ENCODE results near the gene SESN2. TPM values are rescaled to one million over a fixed set of nuclear protein-coding genes. Genes with fewer than 3 reads are reported as not detected.

Gene SESN2
- total RNA-seq, 3 donors from 2014 or later (not counting 1 experiment from before 2014, with no cell fraction given): 21.0 to 30.3 (median 27.1) TPM

- no peaks in the 10 kb centered on the region for H3K9me3 Mint-ChIP-seq
- Histone ChIP-seq H3K4me3 (ENCODE audit: low read length) (no peak overlapping the region), H3K27me3 (ENCODE audit: control insufficient read depth, insufficient read depth, low read length) (no peaks in the 10 kb centered on the region), H3K36me3 (ENCODE audit: control insufficient read depth, insufficient read depth, low read length) (no peaks in the 10 kb centered on the region), H3K4me1 (ENCODE audit: control insufficient read depth, insufficient read depth, low read length) (peaks cover under 1% of the 10 kb centered on the region), H3K9me3 (ENCODE audit: control insufficient read depth, insufficient read depth, low read length) (no peaks in the 10 kb centered on the region), H3K27ac (ENCODE audit: low read length) (no peak overlapping the region)
- no peaks in the 10 kb centered on the region for H3K27me3 Mint-ChIP-seq (ENCODE audit: low read depth in 2 of 2)
- ATAC-seq (no peak), DNase-seq (no peak)
- WGBS (ENCODE audit: insufficient coverage): 93% methylated on average over 8 of the region's 8 CpGs
- intact Hi-C loops (cut with micrococcal nuclease): no loop called here
- no peaks in the 10 kb centered on the region for H3K4me1 Mint-ChIP-seq
- no peaks in the 10 kb centered on the region for H3K36me3 Mint-ChIP-seq
- no peak overlapping the region for H3K4me3 Mint-ChIP-seq
- no peak overlapping the region for H3K27ac Mint-ChIP-seq
- TF ChIP-seq, protein P1, sequence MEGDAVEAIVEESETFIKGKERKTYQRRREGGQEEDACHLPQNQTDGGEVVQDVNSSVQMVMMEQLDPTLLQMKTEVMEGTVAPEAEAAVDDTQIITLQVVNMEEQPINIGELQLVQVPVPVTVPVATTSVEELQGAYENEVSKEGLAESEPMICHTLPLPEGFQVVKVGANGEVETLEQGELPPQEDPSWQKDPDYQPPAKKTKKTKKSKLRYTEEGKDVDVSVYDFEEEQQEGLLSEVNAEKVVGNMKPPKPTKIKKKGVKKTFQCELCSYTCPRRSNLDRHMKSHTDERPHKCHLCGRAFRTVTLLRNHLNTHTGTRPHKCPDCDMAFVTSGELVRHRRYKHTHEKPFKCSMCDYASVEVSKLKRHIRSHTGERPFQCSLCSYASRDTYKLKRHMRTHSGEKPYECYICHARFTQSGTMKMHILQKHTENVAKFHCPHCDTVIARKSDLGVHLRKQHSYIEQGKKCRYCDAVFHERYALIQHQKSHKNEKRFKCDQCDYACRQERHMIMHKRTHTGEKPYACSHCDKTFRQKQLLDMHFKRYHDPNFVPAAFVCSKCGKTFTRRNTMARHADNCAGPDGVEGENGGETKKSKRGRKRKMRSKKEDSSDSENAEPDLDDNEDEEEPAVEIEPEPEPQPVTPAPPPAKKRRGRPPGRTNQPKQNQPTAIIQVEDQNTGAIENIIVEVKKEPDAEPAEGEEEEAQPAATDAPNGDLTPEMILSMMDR (IDR thresholded peaks at IDR 0.05): no peak
These were observed 29.2 kb downstream of the SESN2 start for GRCh38 chr1:28288487-28288886.

GRCh38 chr1:28290851-28291250 is 31.5 kb downstream of the SESN2 start:
- peaks cover 0 to under 1% of the 10 kb centered on the region in 2 donors for H3K27me3 Mint-ChIP-seq (ENCODE audit: low read depth in 2 of 2)
- Histone ChIP-seq H3K9me3 (ENCODE audit: control insufficient read depth, insufficient read depth, low read length) (no peaks in the 10 kb centered on the region), H3K4me1 (ENCODE audit: control insufficient read depth, insufficient read depth, low read length) (no peaks in the 10 kb centered on the region), H3K4me3 (ENCODE audit: low read length) (no peak overlapping the region), H3K27me3 (ENCODE audit: control insufficient read depth, insufficient read depth, low read length) (no peaks in the 10 kb centered on the region), H3K27ac (ENCODE audit: low read length) (no peak overlapping the region), H3K36me3 (ENCODE audit: control insufficient read depth, insufficient read depth, low read length) (no peaks in the 10 kb centered on the region)
- TF ChIP-seq, protein P1 (IDR thresholded peaks at IDR 0.05): no peak
- H3K4me3 Mint-ChIP-seq: no peak overlapping the region
- no peaks in the 10 kb centered on the region for H3K36me3 Mint-ChIP-seq
- WGBS (ENCODE audit: insufficient coverage): 93% methylated on average over 2 of the region's 2 CpGs
- no peaks in the 10 kb centered on the region for H3K4me1 Mint-ChIP-seq
- intact Hi-C loops (cut with micrococcal nuclease): no loop called here
- no peaks in the 10 kb centered on the region for H3K9me3 Mint-ChIP-seq
- ATAC-seq (no peak), DNase-seq (no peak)
- no peak overlapping the region for H3K27ac Mint-ChIP-seq

GRCh38 chr1:28291711-28292110 is 32.4 kb downstream of the SESN2 start:
- Histone ChIP-seq H3K4me3 (ENCODE audit: low read length) (no peak overlapping the region), H3K27ac (ENCODE audit: low read length) (no peak overlapping the region), H3K9me3 (ENCODE audit: control insufficient read depth, insufficient read depth, low read length) (no peaks in the 10 kb centered on the region), H3K36me3 (ENCODE audit: control insufficient read depth, insufficient read depth, low read length) (no peaks in the 10 kb centered on the region), H3K4me1 (ENCODE audit: control insufficient read depth, insufficient read depth, low read length) (no peaks in the 10 kb centered on the region), H3K27me3 (ENCODE audit: control insufficient read depth, insufficient read depth, low read length) (no peaks in the 10 kb centered on the region)
- peaks cover 0 to 10% of the 10 kb centered on the region in 2 donors for H3K27me3 Mint-ChIP-seq (ENCODE audit: low read depth in 2 of 2)
- no peak for ATAC-seq
- no peak for DNase-seq
- no peaks in the 10 kb centered on the region for H3K4me1 Mint-ChIP-seq
- 70% methylated on average over 6 of the region's 6 CpGs for WGBS (ENCODE audit: insufficient coverage)
- H3K4me3 Mint-ChIP-seq: no peak overlapping the region
- H3K9me3 Mint-ChIP-seq: no peaks in the 10 kb centered on the region
- intact Hi-C loops (cut with micrococcal nuclease): no loop called here
- TF ChIP-seq, protein P1 (IDR thresholded peaks at IDR 0.05): no peak
- no peak overlapping the region for H3K27ac Mint-ChIP-seq
- no peaks in the 10 kb centered on the region for H3K36me3 Mint-ChIP-seq

DNA sequence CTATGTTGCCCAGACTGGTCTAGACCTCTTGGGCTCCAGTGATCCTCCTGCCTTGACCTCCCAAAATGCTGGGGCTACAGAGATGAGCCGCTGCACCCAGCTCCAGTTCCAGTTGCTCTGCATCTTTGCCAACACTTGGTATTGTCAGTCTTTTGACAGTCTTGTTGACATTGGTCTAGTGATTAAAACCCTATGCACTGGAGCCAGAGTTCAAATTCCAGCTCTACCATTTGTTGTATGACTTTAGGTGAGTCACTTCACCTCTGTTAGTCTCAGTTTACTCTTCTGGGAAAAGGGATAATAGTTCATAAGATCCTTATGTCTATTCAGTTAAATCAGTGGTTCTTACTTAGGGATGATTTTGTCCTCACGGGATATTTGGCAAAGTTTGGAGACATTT is 36.6 kb downstream of the SESN2 start:
- H3K4me3 Mint-ChIP-seq: no peak overlapping the region
- ATAC-seq: no peak
- peaks cover 0 to 16% of the 10 kb centered on the region in 2 donors for H3K27me3 Mint-ChIP-seq (ENCODE audit: low read depth in 2 of 2)
- no peaks in the 10 kb centered on the region for H3K9me3 Mint-ChIP-seq
- H3K36me3 Mint-ChIP-seq: no peaks in the 10 kb centered on the region
- DNase-seq: no peak
- no peak overlapping the region for H3K27ac Mint-ChIP-seq
- Histone ChIP-seq H3K36me3 (ENCODE audit: control insufficient read depth, insufficient read depth, low read length) (no peaks in the 10 kb centered on the region), H3K4me1 (ENCODE audit: control insufficient read depth, insufficient read depth, low read length) (no peaks in the 10 kb centered on the region), H3K9me3 (ENCODE audit: control insufficient read depth, insufficient read depth, low read length) (no peaks in the 10 kb centered on the region), H3K27me3 (ENCODE audit: control insufficient read depth, insufficient read depth, low read length) (no peaks in the 10 kb centered on the region), H3K4me3 (ENCODE audit: low read length) (no peak overlapping the region), H3K27ac (ENCODE audit: low read length) (no peak overlapping the region)
- no peaks in the 10 kb centered on the region for H3K4me1 Mint-ChIP-seq
- TF ChIP-seq, protein P1 (IDR thresholded peaks at IDR 0.05): no peak
- 96% methylated on average over 2 of the region's 2 CpGs for WGBS (ENCODE audit: insufficient coverage)
- intact Hi-C loops (cut with micrococcal nuclease): no loop called here
